ENCODE results near the gene EIF5.
A peak's percentile ranks its signal among the peaks of the same experiment; 100 is the strongest.

The EIF5 gene

GRCh38 chr14:103372552-103373304 lies 38.7 kb downstream of the EIF5 start:
- H3K4me3 ChIP-seq (replicated peaks; ENCODE audit: low read depth, low read length): no peak overlapping the region
- DNase-seq (ENCODE audit: low read depth): peak; percentile 87
- TF ChIP-seq, protein P1, sequence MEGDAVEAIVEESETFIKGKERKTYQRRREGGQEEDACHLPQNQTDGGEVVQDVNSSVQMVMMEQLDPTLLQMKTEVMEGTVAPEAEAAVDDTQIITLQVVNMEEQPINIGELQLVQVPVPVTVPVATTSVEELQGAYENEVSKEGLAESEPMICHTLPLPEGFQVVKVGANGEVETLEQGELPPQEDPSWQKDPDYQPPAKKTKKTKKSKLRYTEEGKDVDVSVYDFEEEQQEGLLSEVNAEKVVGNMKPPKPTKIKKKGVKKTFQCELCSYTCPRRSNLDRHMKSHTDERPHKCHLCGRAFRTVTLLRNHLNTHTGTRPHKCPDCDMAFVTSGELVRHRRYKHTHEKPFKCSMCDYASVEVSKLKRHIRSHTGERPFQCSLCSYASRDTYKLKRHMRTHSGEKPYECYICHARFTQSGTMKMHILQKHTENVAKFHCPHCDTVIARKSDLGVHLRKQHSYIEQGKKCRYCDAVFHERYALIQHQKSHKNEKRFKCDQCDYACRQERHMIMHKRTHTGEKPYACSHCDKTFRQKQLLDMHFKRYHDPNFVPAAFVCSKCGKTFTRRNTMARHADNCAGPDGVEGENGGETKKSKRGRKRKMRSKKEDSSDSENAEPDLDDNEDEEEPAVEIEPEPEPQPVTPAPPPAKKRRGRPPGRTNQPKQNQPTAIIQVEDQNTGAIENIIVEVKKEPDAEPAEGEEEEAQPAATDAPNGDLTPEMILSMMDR (IDR thresholded peaks at IDR 0.05; ENCODE audit: low read length, missing control alignments): no peak

DNA sequence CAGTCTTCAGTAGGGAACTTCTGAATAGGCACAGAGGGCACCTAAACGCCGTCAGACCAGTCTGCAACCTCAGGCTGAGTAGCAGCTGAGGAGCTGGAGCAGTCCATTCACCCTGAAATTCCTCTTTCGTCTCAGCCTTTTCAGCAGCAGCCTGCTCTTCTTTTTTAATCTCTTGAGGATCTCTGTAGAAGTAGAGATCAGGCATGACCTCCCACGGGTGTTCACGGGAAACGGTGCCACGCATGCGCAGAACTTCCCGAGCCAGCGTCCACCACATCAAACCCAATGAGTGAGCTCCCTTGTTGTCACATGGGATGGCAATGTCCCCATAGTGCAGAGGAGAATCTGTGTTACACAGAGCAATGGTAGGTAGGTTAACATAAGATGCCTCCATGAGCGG lies 40.1 kb downstream of the EIF5 start:
- DNase-seq (ENCODE audit: low read depth): no peak
- TF ChIP-seq, protein P1 (IDR thresholded peaks at IDR 0.05; ENCODE audit: low read length, missing control alignments): no peak
- H3K4me3 ChIP-seq (replicated peaks; ENCODE audit: low read depth, low read length): no peak overlapping the region

GRCh38 chr14:103377522-103378037 lies 43.5 kb downstream of the EIF5 start:
- H3K4me3 ChIP-seq (replicated peaks; ENCODE audit: low read depth, low read length): no peak overlapping the region
- DNase-seq (ENCODE audit: low read depth): no peak
- TF ChIP-seq, protein P1 (IDR thresholded peaks at IDR 0.05; ENCODE audit: low read length, missing control alignments): no peak

GRCh38 chr14:103378038-103378854 lies 44.2 kb downstream of the EIF5 start:
- H3K4me3 ChIP-seq (replicated peaks; ENCODE audit: low read depth, low read length): no peak overlapping the region
- DNase-seq (ENCODE audit: low read depth): peak; percentile 68
- TF ChIP-seq, protein P1 (IDR thresholded peaks at IDR 0.05; ENCODE audit: low read length, missing control alignments): no peak

- TF ChIP-seq, protein P1 (IDR thresholded peaks at IDR 0.05; ENCODE audit: low read length, missing control alignments): no peak
- DNase-seq (ENCODE audit: low read depth): peak; percentile 65
- H3K4me3 ChIP-seq (replicated peaks; ENCODE audit: low read depth, low read length): no peak overlapping the region
These were observed 46.8 kb downstream of the EIF5 start for GRCh38 chr14:103380719-103381377.

GRCh38 chr14:103382376-103382775 lies 48.3 kb downstream of the EIF5 start:
- H3K4me3 ChIP-seq (replicated peaks; ENCODE audit: low read depth, low read length): no peak overlapping the region
- TF ChIP-seq, protein P1 (IDR thresholded peaks at IDR 0.05; ENCODE audit: low read length, missing control alignments): no peak
- peak; percentile 77 for DNase-seq (ENCODE audit: low read depth)
